Measurements from ENCODE around the gene THAP5. TPM values are rescaled to one million over a fixed set of nuclear protein-coding genes. Genes with fewer than 3 reads are reported as not detected.
A peak's percentile ranks its signal among the peaks of the same experiment; 100 is the strongest.

THAP5 gene
- polyA plus RNA-seq, 4 donors, result 8.4 to 26.8 (median 10.2) TPM

DNA sequence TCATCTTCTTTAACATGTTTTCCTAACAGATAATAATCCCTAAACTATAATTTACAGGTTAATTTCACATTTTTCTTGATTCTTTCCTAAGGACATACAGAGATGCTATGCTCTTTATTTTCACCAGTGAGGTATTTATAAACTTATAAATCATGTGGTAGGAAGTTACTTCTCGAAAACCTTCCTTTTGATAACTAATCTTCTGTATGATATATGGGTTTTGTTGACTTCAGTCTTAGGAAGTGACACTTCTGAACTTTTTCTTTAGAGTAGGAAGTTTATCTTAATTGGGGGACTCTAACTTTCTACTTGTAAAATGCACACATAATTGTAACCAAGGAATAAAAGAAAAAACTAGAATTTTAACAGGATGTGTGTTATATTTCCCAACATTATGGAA lies 33.8 kb downstream of the THAP5 start:
- Histone ChIP-seq H3K4me3 (ENCODE audit: low read depth in 1 of 3, low read length in 3 of 3) (no peak overlapping the region), H3K27me3 (ENCODE audit: control insufficient read depth in 3 of 3, insufficient read depth in 3 of 3, low read length in 3 of 3) (no peaks in the 10 kb centered on the region), H3K9me3 (ENCODE audit: control insufficient read depth in 2 of 2, insufficient read depth in 1 of 2, low read depth in 1 of 2, low read length in 1 of 2) (peaks cover 0 to 3% of the 10 kb centered on the region in 2 donors), H3K27ac (ENCODE audit: low read depth in 1 of 3, low read length in 2 of 3) (no peak overlapping the region), H3K36me3 (ENCODE audit: control insufficient read depth in 3 of 3, insufficient read depth in 2 of 3, low read depth in 1 of 3, low read length in 3 of 3) (no peaks in the 10 kb centered on the region), H3K4me1 (ENCODE audit: control insufficient read depth in 3 of 3, insufficient read depth in 2 of 3, low read depth in 1 of 3, low read length in 2 of 3) (no peaks in the 10 kb centered on the region)
- 56 to 74% (median 65%) methylated on average over 1 of the region's 1 CpG for WGBS, 3 donors
- DNase-seq (no peak), FAIRE-seq (no peak)

GRCh38 chr7:108535257-108535656 lies 34.2 kb downstream of the THAP5 start:
- H3K4me1 ChIP-seq (ENCODE audit: control insufficient read depth in 3 of 3, insufficient read depth in 2 of 3, low read depth in 1 of 3, low read length in 2 of 3), result no peaks in the 10 kb centered on the region

DNA sequence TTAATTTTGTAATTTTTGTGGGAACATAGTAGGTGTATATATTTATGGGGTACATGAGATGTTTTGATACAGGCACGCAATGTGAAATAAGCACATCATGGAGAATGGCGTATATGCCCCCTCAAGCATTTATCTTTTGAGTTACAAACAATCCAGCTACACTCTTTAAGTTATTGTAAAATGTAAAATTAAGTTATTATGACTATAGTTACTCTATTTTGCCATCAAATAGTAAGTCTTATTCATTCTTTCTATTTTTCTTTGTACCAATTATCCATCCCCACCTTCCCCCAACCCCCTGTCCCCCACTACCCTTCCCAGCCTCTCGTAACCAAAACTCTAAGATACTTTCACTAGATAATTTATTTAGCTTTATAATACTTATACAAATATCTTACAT lies 35.8 kb downstream of the THAP5 start:
- Histone ChIP-seq H3K4me3 (ENCODE audit: low read depth in 1 of 3, low read length in 3 of 3) (no peak overlapping the region), H3K9me3 (ENCODE audit: control insufficient read depth in 2 of 2, insufficient read depth in 1 of 2, low read depth in 1 of 2, low read length in 1 of 2) (no peaks in the 10 kb centered on the region), H3K4me1 (ENCODE audit: control insufficient read depth in 3 of 3, insufficient read depth in 2 of 3, low read depth in 1 of 3, low read length in 2 of 3) (no peaks in the 10 kb centered on the region), H3K27ac (ENCODE audit: low read depth in 1 of 3, low read length in 2 of 3) (no peak overlapping the region), H3K36me3 (ENCODE audit: control insufficient read depth in 3 of 3, insufficient read depth in 2 of 3, low read depth in 1 of 3, low read length in 3 of 3) (no peaks in the 10 kb centered on the region), H3K27me3 (ENCODE audit: control insufficient read depth in 3 of 3, insufficient read depth in 3 of 3, low read length in 3 of 3) (no peaks in the 10 kb centered on the region)
- DNase-seq (no peak), FAIRE-seq (no peak)
- 94 to 96% (median 95%) methylated on average over 3 of the region's 3 CpGs for WGBS, 3 donors

More at GRCh38 chr7:108535257-108535656, 34.2 kb downstream of the THAP5 start:
- Histone ChIP-seq H3K4me3 (ENCODE audit: low read depth in 1 of 3, low read length in 3 of 3) (no peak overlapping the region), H3K9me3 (ENCODE audit: control insufficient read depth in 2 of 2, insufficient read depth in 1 of 2, low read depth in 1 of 2, low read length in 1 of 2) (peaks cover 0 to 3% of the 10 kb centered on the region in 2 donors), H3K36me3 (ENCODE audit: control insufficient read depth in 3 of 3, insufficient read depth in 2 of 3, low read depth in 1 of 3, low read length in 3 of 3) (no peaks in the 10 kb centered on the region), H3K27ac (ENCODE audit: low read depth in 1 of 3, low read length in 2 of 3) (no peak overlapping the region), H3K27me3 (ENCODE audit: control insufficient read depth in 3 of 3, insufficient read depth in 3 of 3, low read length in 3 of 3) (no peaks in the 10 kb centered on the region)
- DNase-seq (no peak), FAIRE-seq (no peak)
- 66 to 73% (median 67%) methylated on average over 5 of the region's 5 CpGs for WGBS, 3 donors

- H3K4me1 ChIP-seq (ENCODE audit: control insufficient read depth in 3 of 3, insufficient read depth in 2 of 3, low read depth in 1 of 3, low read length in 2 of 3), result peaks cover 4 to 7% (median 5%) of the 10 kb centered on the region in 3 donors
- no peak overlapping the region for H3K4me3 ChIP-seq (ENCODE audit: low read depth in 1 of 3, low read length in 3 of 3)
- H3K9me3 ChIP-seq (ENCODE audit: control insufficient read depth in 2 of 2, insufficient read depth in 1 of 2, low read depth in 1 of 2, low read length in 1 of 2), result no peaks in the 10 kb centered on the region
- no peak for FAIRE-seq
- no peak overlapping the region for H3K27ac ChIP-seq (ENCODE audit: low read depth in 1 of 3, low read length in 2 of 3)
- H3K36me3 ChIP-seq (ENCODE audit: control insufficient read depth in 3 of 3, insufficient read depth in 2 of 3, low read depth in 1 of 3, low read length in 3 of 3), result no peaks in the 10 kb centered on the region
- no peaks in the 10 kb centered on the region for H3K27me3 ChIP-seq (ENCODE audit: control insufficient read depth in 3 of 3, insufficient read depth in 3 of 3, low read length in 3 of 3)
- WGBS, 3 donors, result 31 to 59% (median 59%) methylated on average over 3 of the region's 3 CpGs
- DNase-seq, result no peak
Observed at GRCh38 chr7:108529341-108529740, 40.2 kb downstream of the THAP5 start.

DNA sequence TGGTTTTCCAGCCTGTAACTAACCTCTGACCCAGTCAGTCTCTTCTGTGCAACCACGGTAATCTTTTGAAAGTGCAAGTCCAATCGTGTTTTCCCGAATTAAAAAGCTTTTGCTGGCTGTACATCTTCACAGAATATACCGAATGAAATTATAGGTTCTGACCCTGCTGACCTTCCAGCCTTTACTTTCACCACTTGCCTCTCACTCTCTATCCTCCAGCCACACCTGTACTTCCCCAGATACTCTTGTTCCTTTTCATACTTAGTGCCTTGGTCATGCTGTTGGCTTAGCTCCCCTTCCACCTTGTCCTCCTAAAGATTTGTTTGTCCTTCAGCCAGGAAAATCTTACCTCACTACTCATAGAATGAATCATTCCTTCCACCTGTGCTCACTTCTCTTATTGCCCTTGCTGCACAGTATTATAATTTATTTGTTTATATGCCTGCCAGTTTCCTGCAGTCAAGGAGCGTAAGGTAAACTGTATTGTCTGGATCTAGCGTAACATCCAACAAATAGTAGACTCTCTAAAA lies 41.3 kb downstream of the THAP5 start:
- Histone ChIP-seq H3K4me3 (ENCODE audit: low read depth in 1 of 3, low read length in 3 of 3) (no peak overlapping the region), H3K36me3 (ENCODE audit: control insufficient read depth in 3 of 3, insufficient read depth in 2 of 3, low read depth in 1 of 3, low read length in 3 of 3) (no peaks in the 10 kb centered on the region), H3K27ac (ENCODE audit: low read depth in 1 of 3, low read length in 2 of 3) (no peak overlapping the region), H3K9me3 (ENCODE audit: control insufficient read depth in 2 of 2, insufficient read depth in 1 of 2, low read depth in 1 of 2, low read length in 1 of 2) (no peaks in the 10 kb centered on the region), H3K27me3 (ENCODE audit: control insufficient read depth in 3 of 3, insufficient read depth in 3 of 3, low read length in 3 of 3) (no peaks in the 10 kb centered on the region), H3K4me1 (ENCODE audit: control insufficient read depth in 3 of 3, insufficient read depth in 2 of 3, low read depth in 1 of 3, low read length in 2 of 3) (peaks cover 4 to 17% (median 7%) of the 10 kb centered on the region in 3 donors)
- DNase-seq, result no peak
- FAIRE-seq, result no peak
- 82 to 89% (median 86%) methylated on average over 6 of the region's 6 CpGs for WGBS, 3 donors

- Histone ChIP-seq H3K4me1 (ENCODE audit: control insufficient read depth in 3 of 3, insufficient read depth in 2 of 3, low read depth in 1 of 3, low read length in 2 of 3) (peaks cover 4 to 21% (median 7%) of the 10 kb centered on the region in 3 donors), H3K36me3 (ENCODE audit: control insufficient read depth in 3 of 3, insufficient read depth in 2 of 3, low read depth in 1 of 3, low read length in 3 of 3) (no peaks in the 10 kb centered on the region), H3K4me3 (ENCODE audit: low read depth in 1 of 3, low read length in 3 of 3) (peak overlapping the region; percentile 47 to 88 (median 86)), H3K27ac (ENCODE audit: low read depth in 1 of 3, low read length in 2 of 3) (peak overlapping the region; percentile 93 to 100 (median 95)), H3K27me3 (ENCODE audit: control insufficient read depth in 3 of 3, insufficient read depth in 3 of 3, low read length in 3 of 3) (no peaks in the 10 kb centered on the region), H3K9me3 (ENCODE audit: control insufficient read depth in 2 of 2, insufficient read depth in 1 of 2, low read depth in 1 of 2, low read length in 1 of 2) (no peaks in the 10 kb centered on the region)
- FAIRE-seq (no peak), DNase-seq (no peak)
- 7 to 13% (median 8%) methylated on average over 3 of the region's 3 CpGs for WGBS, 3 donors
Observed at GRCh38 chr7:108526768-108527017, 42.8 kb downstream of the THAP5 start.

- Histone ChIP-seq H3K27me3 (ENCODE audit: control insufficient read depth in 3 of 3, insufficient read depth in 3 of 3, low read length in 3 of 3) (no peaks in the 10 kb centered on the region), H3K9me3 (ENCODE audit: control insufficient read depth in 2 of 2, insufficient read depth in 1 of 2, low read depth in 1 of 2, low read length in 1 of 2) (no peaks in the 10 kb centered on the region), H3K36me3 (ENCODE audit: control insufficient read depth in 3 of 3, insufficient read depth in 2 of 3, low read depth in 1 of 3, low read length in 3 of 3) (no peaks in the 10 kb centered on the region), H3K4me3 (ENCODE audit: low read depth in 1 of 3, low read length in 3 of 3) (peak within 1 kb of the TSS; percentile 47 to 88 (median 86)), H3K27ac (ENCODE audit: low read depth in 1 of 3, low read length in 2 of 3) (peak within 1 kb of the TSS; percentile 95 to 100 (median 97)), H3K4me1 (ENCODE audit: control insufficient read depth in 3 of 3, insufficient read depth in 2 of 3, low read depth in 1 of 3, low read length in 2 of 3) (peaks cover 4 to 21% (median 7%) of the 10 kb centered on the region in 3 donors)
- DNase-seq (peak; percentile 100), FAIRE-seq (peak; percentile 51)
- 0 to 1% (median 0%) methylated on average over 61 to 64 of the region's 64 CpGs for WGBS, 3 donors
Observed at GRCh38 chr7:108525985-108526767, 43.3 kb downstream of the THAP5 start, which contains the start of gene PNPLA8. Gene PNPLA8, minus strand, starts transcription at chr7:108526135. Its CDS starts 10,644 bp downstream, at chr7:108515491.

- H3K36me3 ChIP-seq (ENCODE audit: control insufficient read depth in 3 of 3, insufficient read depth in 2 of 3, low read depth in 1 of 3, low read length in 3 of 3), result peaks cover 0 to 2% (median 0%) of the 10 kb centered on the region in 3 donors
- WGBS, 3 donors, result 0% methylated on average over 21 to 22 of the region's 22 CpGs
- H3K9me3 ChIP-seq (ENCODE audit: control insufficient read depth in 2 of 2, insufficient read depth in 1 of 2, low read depth in 1 of 2, low read length in 1 of 2), result no peaks in the 10 kb centered on the region
- DNase-seq (peak in 1 of 2 donors; percentile 56), FAIRE-seq (no peak)
- H3K4me1 ChIP-seq (ENCODE audit: control insufficient read depth in 3 of 3, insufficient read depth in 2 of 3, low read depth in 1 of 3, low read length in 2 of 3), result peaks cover 4 to 21% (median 7%) of the 10 kb centered on the region in 3 donors
- H3K27me3 ChIP-seq (ENCODE audit: control insufficient read depth in 3 of 3, insufficient read depth in 3 of 3, low read length in 3 of 3), result no peaks in the 10 kb centered on the region
- H3K4me3 ChIP-seq (ENCODE audit: low read depth in 1 of 3, low read length in 3 of 3), result peak overlapping the region; percentile 39 to 88 (median 86)
- peak overlapping the region; percentile 95 to 100 (median 97) for H3K27ac ChIP-seq (ENCODE audit: low read depth in 1 of 3, low read length in 2 of 3)
Observed at GRCh38 chr7:108525327-108525984, 44.0 kb downstream of the THAP5 start.
